GM15510 (cell line): ENCODE data around the gene LMAN2.

Experiments used
- POLR2A ChIP-seq: IDR thresholded peaks from 3 replicates; pipeline ENCODE4 v1.6.1; 2011; ENCODE audit warnings: borderline replicate concordance; ENCODE audit not compliant: insufficient read length; ENCODE audit errors: extremely low read depth

Gene LMAN2

DNA sequence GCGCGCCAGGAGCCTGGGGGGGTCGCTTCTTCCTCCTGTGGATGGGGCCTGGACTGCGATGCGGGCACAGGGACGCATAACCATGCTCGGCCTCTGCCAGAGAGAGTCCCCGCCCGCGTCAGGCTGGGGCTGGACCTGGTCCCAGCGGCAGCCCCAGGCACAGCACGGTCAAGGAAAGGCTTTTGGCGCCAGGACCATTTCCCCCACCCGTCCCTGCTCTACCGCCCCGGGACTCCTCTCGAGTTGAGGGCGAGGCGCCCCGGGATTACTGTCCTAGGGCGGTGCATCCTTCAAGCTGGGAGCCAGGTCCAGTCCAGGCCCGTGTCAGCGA lies 40.1 kb downstream of the LMAN2 start:
- no peak for TF ChIP-seq POLR2A

DNA sequence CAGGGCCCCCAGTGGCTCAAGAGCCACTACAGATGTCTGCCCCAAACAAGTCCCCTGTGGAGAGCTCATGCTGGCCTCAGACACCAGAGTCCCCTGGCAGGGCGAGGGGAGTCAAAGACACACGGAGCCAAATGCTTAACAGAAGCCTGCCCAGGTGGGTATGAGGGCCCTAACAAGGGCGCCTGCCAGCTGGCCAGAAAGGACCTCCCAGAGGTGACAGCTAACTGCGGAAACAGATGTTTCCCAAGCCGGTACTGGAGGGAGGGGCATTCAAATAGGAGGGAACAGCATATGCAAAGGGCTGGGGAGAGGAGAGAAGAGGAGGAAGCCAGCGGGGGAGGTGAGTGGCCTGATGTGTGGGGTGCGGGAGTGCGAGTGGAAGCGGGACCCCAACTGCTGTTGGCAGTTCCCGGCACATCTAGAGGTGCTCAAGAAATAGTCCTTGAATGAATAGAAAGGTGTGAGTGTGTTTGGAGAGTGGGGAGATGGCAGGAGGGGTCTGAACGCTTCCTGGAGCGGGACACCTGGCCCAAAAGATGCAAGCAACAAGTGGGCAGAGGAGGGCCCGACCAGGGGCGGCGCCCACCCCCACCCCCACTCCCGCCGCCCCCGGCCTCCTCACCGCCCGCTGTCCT lies 40.6 kb downstream of the LMAN2 start:
- peak; percentile 53 for TF ChIP-seq POLR2A

DNA sequence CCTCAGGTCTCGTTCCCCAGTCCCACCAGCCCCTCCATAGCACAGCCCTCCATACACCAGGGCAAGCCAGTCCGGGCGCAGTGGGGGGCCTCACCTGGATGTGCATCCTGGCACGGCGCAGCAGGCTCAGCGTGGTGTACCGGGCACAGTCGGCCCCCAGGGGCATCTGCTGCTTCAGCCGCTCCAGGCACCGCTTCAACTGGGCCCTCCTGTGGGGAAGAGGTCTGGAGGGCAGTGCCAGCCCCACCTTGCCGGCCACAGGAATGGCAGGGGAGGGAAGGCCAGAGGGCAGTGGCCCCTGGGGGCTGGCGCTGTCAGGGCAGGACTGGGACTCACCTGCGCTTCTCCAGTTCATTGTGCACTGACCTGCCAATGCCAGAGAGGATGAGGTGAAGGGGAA lies 41.1 kb downstream of the LMAN2 start:
- TF ChIP-seq POLR2A = no peak

DNA sequence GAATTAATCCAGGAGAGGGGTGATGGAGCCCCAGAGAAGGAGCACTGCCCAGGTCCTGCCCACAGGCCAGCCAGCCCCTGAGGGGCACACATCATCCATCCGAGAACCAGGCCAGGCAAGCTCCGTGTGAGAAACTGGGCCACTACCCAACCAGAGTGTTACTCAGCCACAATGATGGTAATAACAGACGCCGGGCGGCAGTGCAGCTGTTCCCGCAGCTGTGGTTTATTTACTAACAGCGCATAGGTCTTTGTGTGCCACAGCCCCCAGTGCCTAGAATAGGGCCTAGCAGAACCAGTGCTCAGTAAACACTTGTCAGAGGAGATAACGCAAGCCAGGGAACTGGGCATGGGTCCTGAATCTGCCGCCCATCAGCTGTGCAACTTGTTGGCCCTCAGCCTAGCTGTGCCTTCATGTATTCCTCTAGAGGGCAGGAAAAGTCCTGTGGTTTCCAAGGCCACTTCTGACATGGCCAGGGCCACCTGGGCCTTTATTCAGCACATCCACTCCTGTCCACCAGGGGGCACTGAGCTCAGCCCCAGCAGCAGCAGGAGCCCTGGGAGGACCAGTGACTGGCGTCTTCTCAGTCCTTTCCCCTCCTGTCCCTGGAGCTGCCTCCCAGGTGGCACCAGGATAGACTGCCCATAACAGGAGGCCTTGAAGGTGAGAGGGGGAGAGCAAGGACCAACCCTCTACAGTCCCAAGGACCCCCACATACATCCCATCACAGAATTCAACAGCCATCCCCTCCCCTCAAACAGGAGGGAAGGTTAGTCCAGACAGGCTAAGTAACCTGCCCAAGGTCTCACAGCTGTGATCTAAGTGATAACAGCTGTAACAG lies 41.9 kb downstream of the LMAN2 start:
- TF ChIP-seq POLR2A = no peak

DNA sequence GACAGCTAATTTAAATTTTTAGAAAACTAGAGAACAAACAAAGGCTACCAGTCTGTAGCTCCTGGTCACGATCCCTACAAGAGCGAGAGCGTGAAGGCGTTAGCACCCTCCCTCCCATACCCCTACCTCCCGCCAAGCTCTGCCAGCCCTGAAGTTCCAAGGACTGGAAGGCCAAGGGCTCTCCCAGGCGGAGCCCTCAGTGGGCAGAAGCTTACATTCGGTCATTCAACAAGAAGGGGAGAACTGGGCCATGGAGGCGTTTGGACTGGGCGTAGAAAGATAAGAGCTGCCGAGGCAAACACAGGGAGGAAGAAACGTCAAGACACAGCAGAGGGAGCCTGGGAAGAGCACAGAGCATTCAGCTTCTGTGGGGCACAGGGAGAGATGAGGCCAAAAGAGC lies 42.7 kb downstream of the LMAN2 start:
- TF ChIP-seq POLR2A = no peak

DNA sequence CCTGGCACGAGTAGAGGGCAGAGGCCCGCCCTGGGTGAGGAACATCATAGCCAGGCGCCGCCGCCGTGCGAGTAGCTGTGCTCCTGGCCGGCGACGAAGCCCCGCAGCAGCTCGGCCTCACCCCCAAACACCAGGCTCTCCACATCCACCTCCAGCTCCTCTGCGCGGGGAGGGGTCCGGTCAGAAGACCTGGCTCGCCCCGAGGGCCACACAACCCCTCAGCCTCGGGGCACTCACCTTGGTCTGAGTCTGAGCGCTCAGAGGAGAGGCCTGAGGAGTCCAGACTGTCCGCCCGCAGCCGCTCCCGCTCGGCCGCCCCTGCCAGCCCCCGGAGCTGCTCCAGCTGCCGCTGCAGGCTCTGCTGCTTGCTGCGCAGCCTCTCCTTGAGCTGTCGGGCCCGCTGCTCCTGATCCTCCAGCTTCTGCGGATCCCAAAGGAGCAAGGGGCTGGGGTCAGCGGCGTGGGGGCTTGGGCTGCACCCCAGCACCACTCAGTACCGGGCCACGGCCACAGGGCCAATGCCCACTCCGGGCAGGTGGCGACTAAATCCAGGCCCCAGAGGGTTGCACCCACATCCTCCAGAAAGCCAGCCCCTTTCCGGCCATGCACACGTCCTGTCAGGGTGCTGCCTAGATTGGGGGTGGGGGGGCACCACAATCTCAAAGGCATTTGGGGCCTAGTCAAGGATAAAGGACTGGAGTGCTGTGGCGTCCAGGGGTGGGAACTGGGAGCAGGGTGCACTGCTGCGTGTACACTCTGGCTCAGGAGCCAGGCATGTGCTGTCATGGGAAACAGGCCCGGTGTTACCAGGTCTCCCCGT lies 43.7 kb downstream of the LMAN2 start:
- no peak for TF ChIP-seq POLR2A

DNA sequence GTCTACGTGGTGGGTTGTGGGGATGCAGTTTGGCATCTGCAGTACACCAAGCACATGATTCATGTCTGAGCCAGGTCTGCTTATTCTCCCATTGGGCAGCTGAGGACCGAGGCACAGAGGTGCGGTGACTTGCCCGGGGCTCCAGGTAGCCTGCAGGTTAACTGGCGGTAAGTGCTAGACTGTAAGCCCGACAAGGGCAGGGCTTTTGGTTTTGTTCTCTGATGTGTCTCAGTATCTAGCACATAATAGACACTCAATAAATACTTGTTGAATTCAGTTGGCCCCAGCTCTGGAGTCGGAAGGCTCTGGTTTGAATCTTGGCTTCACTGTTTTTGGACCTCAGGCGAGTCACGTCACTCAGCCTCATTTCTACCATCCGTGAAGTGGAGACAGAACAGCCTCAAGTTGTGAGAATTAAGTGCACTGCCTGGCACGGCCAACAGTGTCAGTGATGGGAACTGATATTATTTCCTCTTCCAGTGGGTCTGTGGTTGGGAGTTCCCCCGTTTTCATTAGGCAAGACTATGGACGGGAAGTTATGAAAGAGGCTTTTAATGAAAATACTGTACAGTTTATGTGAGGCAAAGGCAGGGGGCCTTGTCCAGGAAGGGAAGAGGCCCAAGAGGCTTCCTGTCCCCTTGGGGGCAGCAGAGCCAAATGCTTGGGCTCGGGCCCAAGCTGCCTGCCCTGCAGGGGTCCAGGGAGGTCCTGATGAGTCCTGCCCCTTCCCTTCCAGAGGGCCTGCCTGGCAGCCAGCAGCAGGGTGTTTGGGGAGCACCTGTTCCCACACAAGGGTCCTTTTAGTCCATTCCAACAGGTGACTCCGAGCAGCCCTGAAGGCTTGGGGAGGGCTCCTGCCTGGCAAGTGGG lies 44.6 kb downstream of the LMAN2 start:
- no peak for TF ChIP-seq POLR2A

DNA sequence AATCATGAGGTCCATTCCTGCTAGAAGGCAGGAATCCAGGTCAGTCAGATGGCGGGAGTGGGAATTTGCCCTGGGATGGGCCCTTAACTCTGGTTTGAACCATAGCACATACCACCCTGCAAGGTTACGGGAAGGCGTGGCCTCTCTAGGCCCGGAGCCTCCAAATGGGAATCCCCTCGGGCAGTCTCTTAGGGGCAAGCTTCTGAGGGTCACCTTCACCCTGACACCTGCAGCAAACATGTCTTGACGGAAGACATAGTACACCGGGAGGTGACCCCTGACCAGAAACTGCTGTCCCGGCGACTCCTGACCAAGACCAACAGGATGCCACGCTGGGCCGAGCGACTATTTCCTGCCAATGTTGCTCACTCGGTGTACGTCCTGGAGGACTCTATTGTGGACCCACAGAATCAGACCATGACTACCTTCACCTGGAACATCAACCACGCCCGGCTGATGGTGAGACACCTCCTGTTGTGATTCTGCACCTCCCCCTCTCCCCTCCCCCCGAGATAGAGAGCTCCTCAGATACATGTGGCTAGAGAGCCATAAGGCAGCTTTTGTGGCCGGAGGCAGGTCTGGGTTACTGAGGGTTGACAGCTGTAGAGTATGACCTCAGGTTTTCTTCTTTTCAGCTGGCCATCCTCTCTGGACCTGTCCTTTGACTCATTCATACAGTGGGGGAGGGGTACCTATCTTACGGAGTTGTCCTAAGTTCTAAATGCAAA lies 46.9 kb downstream of the LMAN2 start:
- TF ChIP-seq POLR2A = no peak

DNA sequence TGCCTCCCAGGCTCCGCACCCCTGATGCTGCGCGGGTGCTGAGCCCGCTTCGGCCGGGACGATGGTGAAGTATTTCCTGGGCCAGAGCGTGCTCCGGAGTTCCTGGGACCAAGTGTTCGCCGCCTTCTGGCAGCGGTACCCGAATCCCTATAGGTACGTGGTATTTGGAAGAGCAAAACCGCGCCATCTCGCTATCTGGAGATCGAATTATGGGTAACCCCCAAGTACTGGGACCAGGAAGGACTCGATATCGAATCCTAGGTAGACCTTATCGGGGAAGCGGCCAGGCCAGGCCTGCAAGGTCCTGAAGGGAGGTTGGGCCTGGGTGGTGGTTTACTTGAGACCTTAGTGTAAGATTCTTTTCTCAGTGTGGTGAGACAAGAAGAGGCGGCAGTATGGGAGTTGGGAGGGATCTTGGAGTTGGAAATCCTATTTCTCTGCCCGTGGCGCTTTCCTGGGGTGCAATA lies 47.5 kb downstream of the LMAN2 start:
- no peak for TF ChIP-seq POLR2A

DNA sequence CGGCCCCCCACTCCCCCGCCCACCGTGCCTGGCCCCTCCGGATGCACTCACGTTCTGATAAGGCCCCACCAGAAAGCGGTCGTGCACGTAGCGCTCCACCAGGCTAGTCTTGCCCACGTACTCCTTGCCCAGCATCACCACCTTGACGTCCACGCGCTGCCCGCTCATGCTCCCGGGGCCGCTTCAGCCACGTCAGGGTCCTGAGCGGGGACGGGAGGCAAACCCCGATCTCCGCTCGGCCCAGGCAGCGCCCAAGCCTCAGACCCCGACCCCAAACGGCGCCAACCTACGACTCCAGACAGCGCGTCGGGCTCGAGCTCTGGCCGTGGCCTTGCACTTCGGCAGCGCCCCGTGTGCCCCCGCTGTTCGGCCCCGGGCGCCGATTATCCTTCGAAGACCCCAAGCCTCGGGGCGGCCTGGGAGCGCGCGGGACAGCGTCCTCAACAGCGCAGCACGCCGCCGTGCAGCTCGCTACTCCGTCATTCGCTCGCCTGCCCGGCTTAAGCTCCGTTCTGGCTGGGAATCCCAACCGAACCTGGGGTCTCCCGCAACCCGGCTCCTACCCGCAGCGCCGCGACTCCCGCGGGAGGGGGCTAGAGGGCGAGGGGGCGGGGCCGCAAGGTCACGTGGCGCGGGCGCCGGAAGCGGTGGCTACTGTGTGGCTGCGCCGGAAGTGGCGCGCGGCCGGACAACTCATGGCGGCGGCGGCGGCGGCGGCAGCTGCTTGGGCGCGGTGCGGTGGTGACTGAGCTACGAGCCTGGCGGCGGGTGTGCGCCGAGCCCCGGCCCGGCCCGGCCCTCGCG lies 48.1 kb downstream of the LMAN2 start, which contains the start of the genes PRELID1 and RAB24:
PRELID1 (plus strand) TSS at position 679 of the 804 bp plus-strand sequence. CDS start 187 bp downstream, outside the sequence.
RAB24 (minus strand) TSS at position 599 of the 804 bp plus-strand sequence; CDS start at position 168, 431 bp downstream.
- peak; percentile 64 for TF ChIP-seq POLR2A

DNA sequence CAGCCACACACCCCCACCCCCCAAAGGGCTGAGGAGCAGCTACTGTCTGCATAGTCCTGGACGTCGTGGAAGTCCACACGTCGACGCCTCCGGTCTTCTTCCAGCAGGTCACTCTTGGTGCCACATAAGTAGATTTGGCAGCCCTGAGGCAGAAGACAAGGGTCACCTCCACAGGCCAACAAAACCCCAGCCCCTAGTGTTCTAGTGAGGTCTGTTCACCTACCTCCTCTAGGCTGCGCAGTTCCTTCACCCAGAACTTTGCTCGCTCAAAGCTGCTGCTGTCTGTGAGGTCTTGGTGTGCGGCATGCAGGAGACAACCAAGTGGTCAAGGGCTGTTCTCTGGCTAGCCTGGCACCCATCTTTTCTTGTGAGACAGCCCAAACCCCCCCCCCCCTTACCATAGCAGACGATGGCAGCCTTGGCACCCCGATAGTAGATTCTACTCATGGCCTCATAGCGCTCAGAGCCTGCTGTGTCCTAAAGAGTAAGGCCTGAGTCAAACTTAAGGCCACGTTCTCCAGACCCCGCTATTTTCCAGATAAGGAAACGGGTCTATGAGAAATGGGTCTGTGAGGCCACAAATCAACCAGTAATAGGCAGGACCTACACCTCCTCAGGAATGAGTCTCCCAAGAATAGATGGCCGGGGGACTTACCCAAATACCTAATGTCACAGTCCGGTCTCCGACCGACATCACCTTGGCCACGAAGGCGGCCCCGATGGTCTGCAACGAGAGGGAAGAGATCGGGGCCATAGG lies 48.9 kb downstream of the LMAN2 start:
- TF ChIP-seq POLR2A = no peak
